Measurements from ENCODE around the gene MRRF.

Gene MRRF

DNA sequence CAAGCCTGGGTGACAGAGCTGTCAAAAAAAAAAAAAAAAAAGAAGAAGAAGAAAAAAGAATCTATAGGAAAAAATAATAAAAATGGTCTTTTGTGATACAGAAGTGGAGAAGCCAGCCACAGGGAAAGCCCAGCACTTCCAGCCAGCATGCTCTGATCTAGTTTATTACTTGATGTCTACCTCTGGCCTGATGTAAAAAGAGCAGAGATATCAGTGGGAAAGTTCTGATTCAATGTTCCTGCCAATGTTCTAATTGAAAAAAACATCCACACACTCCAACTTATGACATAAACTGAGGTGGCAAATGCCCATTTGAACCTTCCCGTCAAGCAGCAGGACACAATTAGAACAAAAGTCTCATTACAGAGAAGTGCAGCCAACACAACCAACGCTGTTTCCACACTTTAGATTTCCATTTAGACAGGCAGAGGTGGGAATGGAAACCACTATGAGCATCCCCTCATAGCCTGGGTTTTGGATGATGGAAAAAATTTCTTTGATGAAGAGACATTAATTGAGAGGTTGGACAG lies 5.7 kb upstream of the MRRF start:
- no peak overlapping the region for H3K27ac ChIP-seq
- H3K4me1 ChIP-seq: peaks cover 0 to 34% (median 26%) of the 10 kb centered on the region in 4 donors
- no peaks in the 10 kb centered on the region for H3K9me3 ChIP-seq
- H3K36me3 ChIP-seq: peaks cover 30 to 56% (median 30%) of the 10 kb centered on the region in 3 donors
- H3K27me3 ChIP-seq: no peaks in the 10 kb centered on the region
- H3K4me3 ChIP-seq: no peak overlapping the region
- no peak for DNase-seq
- intact Hi-C loops (cut with DNase I; ENCODE audit: low total_unique reads): no loop called here
- TF ChIP-seq, protein P1, sequence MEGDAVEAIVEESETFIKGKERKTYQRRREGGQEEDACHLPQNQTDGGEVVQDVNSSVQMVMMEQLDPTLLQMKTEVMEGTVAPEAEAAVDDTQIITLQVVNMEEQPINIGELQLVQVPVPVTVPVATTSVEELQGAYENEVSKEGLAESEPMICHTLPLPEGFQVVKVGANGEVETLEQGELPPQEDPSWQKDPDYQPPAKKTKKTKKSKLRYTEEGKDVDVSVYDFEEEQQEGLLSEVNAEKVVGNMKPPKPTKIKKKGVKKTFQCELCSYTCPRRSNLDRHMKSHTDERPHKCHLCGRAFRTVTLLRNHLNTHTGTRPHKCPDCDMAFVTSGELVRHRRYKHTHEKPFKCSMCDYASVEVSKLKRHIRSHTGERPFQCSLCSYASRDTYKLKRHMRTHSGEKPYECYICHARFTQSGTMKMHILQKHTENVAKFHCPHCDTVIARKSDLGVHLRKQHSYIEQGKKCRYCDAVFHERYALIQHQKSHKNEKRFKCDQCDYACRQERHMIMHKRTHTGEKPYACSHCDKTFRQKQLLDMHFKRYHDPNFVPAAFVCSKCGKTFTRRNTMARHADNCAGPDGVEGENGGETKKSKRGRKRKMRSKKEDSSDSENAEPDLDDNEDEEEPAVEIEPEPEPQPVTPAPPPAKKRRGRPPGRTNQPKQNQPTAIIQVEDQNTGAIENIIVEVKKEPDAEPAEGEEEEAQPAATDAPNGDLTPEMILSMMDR (IDR thresholded peaks at IDR 0.05): no peak

DNA sequence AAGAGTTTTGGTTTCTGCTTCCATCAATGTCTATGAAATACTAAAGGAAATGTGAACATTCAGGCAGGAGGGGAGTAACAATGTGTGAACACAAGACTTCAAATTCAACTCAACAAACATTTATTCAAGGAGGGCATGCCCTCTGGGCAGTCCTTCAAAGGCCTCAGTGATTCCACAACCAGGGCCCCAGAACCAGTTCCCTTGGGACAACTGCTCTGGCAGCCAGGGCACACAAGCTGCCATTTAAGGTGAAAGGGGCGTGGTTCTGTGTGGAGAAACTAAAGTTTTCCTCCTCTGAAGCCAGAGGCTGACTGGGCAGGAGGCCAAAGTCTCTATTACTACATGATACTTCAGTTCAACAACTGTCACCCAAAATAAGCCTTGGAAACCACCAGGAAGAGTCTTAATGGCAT lies 3.2 kb upstream of the MRRF start:
- intact Hi-C loops (cut with DNase I; ENCODE audit: low total_unique reads): no loop called here
- TF ChIP-seq, protein P1 (IDR thresholded peaks at IDR 0.05): no peak
- peak; percentile 67 to 89 for DNase-seq
- H3K9me3 ChIP-seq: no peaks in the 10 kb centered on the region
- no peak overlapping the region for H3K4me3 ChIP-seq
- H3K27ac ChIP-seq: peak overlapping the region in 1 of 2 donors; percentile 7
- H3K36me3 ChIP-seq: peaks cover 30 to 36% (median 30%) of the 10 kb centered on the region in 3 donors
- no peaks in the 10 kb centered on the region for H3K27me3 ChIP-seq
- peaks cover 0 to 43% (median 39%) of the 10 kb centered on the region in 4 donors for H3K4me1 ChIP-seq

DNA sequence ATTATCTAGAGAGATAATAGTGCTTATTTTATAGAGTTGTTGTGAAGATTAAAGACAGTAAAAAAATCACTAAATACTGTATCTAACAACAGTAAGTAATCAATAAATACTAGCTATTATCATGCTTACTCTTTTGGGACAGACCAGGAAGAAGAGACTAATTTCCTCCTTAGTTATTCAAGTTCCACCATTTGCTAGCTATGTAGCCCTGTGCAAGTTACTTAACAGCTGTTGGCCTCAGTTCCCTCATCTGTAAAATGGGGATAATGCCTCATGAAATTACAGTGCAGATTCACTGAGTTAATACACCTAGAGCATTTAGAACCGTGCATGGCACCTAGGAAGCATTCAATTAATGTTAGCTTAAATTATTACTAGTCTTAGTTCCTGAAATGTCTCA lies 2.6 kb upstream of the MRRF start:
- no peak for DNase-seq
- intact Hi-C loops (cut with DNase I; ENCODE audit: low total_unique reads): no loop called here
- H3K4me1 ChIP-seq: peaks cover 0 to 43% (median 39%) of the 10 kb centered on the region in 4 donors

DNA sequence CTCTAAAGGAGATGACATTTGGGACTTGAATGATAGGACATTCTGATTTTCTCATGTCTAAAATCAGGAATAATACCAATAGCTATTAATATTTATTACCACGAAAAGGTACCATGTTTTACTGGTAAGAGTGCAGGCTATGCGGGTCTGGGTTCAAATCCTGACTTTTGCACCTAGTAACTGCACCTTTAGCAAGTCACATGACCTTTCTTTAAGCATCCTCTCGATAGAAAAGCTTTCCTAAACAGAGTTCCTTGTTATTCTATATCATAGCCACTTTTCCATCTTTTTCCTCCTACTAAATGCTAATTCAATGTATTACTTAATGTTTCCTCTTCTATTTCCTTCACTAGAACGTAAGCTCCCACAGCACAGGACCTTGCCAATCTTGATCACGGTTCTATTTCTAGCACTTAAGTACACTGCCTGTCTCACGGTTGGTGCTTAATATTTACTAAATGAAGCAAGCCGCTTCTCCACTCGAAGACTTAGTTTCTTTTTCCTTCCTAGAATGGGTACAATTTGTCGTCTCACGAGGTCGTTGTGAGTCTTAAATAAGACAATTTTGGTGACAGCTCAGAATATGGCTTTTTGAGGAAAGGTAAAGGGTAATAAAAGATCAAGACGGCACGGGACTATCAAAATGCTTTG lies 858 bp upstream of the MRRF start:
- TF ChIP-seq, protein P1 (IDR thresholded peaks at IDR 0.05): no peak
- peak overlapping the region; percentile 64 to 71 for H3K4me3 ChIP-seq
- no peaks in the 10 kb centered on the region for H3K27me3 ChIP-seq
- H3K9me3 ChIP-seq: no peaks in the 10 kb centered on the region
- peaks cover 18 to 21% (median 21%) of the 10 kb centered on the region in 3 donors for H3K36me3 ChIP-seq
- H3K4me1 ChIP-seq: peaks cover 0 to 43% (median 39%) of the 10 kb centered on the region in 4 donors
- no peak for DNase-seq
- intact Hi-C loops (cut with DNase I; ENCODE audit: low total_unique reads): no loop called here
- H3K27ac ChIP-seq: peak overlapping the region; percentile 82 to 90

More for the DNA sequence above, 2.6 kb upstream of the MRRF start:
- TF ChIP-seq, protein P1 (IDR thresholded peaks at IDR 0.05): no peak
- Histone ChIP-seq H3K4me3 (no peak overlapping the region), H3K36me3 (peaks cover 29 to 32% (median 30%) of the 10 kb centered on the region in 3 donors), H3K27me3 (no peaks in the 10 kb centered on the region), H3K27ac (no peak overlapping the region), H3K9me3 (no peaks in the 10 kb centered on the region)

DNA sequence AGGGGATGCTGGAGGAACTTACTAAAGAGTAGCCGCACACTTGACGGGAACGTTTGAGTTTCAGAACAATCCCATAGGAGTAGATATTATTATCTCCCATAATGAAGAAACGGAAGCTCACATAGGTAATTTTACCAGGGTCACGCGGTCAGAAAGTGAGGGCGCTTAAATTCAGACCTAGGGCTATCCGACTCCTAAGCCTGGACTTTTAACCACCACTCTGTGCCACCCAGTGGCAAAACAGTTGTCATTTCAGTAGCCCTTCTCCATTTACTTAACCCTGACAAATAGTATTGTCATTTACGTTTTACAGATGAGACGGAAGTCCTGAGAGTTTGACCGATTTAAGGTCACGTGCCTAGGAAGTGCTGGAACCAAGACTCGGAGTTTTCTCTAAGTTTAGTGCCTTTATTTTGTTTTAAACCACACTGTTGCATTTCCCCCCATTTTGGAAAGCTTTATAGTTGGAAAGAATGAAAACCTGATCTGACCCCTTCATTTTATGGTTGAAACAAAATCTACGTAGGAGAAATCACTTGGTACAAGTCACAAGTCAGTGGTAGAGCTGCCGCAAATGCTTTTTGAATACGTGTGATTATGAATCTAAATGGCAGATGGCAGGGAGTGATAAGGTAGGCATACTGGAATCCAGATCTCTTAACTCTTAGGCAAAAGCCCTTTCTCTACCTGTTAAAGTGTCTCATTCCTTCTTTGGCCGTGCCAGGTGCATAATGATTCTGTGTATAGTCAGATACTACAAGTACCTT lies 650 bp downstream of the MRRF start:
- TF ChIP-seq, protein P1 (IDR thresholded peaks at IDR 0.05): peak in 1 of 2 experiments; percentile 5
- Histone ChIP-seq H3K4me3 (peak overlapping the region; percentile 64 to 71), H3K36me3 (peaks cover 6 to 7% (median 7%) of the 10 kb centered on the region in 3 donors), H3K9me3 (no peaks in the 10 kb centered on the region), H3K4me1 (peaks cover 0 to 43% (median 39%) of the 10 kb centered on the region in 4 donors), H3K27ac (peak overlapping the region; percentile 82 to 90), H3K27me3 (no peaks in the 10 kb centered on the region)
- no peak for DNase-seq
- intact Hi-C loops (cut with DNase I; ENCODE audit: low total_unique reads): no loop called here
